ENCODE data around the gene SNU13. TPM values are rescaled to one million over a fixed set of nuclear protein-coding genes. Genes with fewer than 3 reads are reported as not detected.
"Not testable (repeated sequence)": the region's sequence is repeated elsewhere in the genome, so short reads cannot be mapped to it uniquely, and the experiment has no call there.

Gene SNU13
- total RNA-seq, 1 donor from 2014 or later: 143 TPM

GRCh38 chr22:41668971-41669911, 19.4 kb downstream of the SNU13 start:
- peaks cover 33% of the 10 kb centered on the region for H3F3A ChIP-seq (ENCODE audit: low read depth)
- no peaks in the 10 kb centered on the region for H4K20me1 ChIP-seq (ENCODE audit: low read depth)
- H3K4me3 ChIP-seq: no peak overlapping the region
- H3K9ac ChIP-seq: no peak overlapping the region
- no peaks in the 10 kb centered on the region for H3K36me3 ChIP-seq
- H3K4me1 ChIP-seq: peaks cover 8% of the 10 kb centered on the region
- H3K27ac Mint-ChIP-seq: peak overlapping the region; percentile 70
- no peak for DNase-seq (ENCODE audit: low spot score)
- H2AFZ ChIP-seq (replicated peaks): no peak overlapping the region
- peaks cover 5% of the 10 kb centered on the region for H3K36me3 Mint-ChIP-seq
- peaks cover 2% of the 10 kb centered on the region for H3K27me3 Mint-ChIP-seq (ENCODE audit: insufficient read depth, low read depth)
- no peaks in the 10 kb centered on the region for H3K9me3 ChIP-seq (ENCODE audit: low read depth)
- H3K4me1 Mint-ChIP-seq: peaks cover 13% of the 10 kb centered on the region
- no peaks in the 10 kb centered on the region for H3K79me2 ChIP-seq (ENCODE audit: low read depth)
- H3K4me2 ChIP-seq: no peak overlapping the region
- no peaks in the 10 kb centered on the region for H3K27me3 ChIP-seq
- H3K4me3 Mint-ChIP-seq: peak overlapping the region; percentile 60
- no peak overlapping the region for H3K27ac ChIP-seq
- TF ChIP-seq EZH2 (IDR thresholded peaks at IDR 0.05) (no peak), EZH2phosphoT487 (IDR thresholded peaks at IDR 0.05) (no peak)
- TF ChIP-seq, protein P1, sequence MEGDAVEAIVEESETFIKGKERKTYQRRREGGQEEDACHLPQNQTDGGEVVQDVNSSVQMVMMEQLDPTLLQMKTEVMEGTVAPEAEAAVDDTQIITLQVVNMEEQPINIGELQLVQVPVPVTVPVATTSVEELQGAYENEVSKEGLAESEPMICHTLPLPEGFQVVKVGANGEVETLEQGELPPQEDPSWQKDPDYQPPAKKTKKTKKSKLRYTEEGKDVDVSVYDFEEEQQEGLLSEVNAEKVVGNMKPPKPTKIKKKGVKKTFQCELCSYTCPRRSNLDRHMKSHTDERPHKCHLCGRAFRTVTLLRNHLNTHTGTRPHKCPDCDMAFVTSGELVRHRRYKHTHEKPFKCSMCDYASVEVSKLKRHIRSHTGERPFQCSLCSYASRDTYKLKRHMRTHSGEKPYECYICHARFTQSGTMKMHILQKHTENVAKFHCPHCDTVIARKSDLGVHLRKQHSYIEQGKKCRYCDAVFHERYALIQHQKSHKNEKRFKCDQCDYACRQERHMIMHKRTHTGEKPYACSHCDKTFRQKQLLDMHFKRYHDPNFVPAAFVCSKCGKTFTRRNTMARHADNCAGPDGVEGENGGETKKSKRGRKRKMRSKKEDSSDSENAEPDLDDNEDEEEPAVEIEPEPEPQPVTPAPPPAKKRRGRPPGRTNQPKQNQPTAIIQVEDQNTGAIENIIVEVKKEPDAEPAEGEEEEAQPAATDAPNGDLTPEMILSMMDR (IDR thresholded peaks at IDR 0.05): no peak
- no peaks in the 10 kb centered on the region for H3K9me3 Mint-ChIP-seq

DNA sequence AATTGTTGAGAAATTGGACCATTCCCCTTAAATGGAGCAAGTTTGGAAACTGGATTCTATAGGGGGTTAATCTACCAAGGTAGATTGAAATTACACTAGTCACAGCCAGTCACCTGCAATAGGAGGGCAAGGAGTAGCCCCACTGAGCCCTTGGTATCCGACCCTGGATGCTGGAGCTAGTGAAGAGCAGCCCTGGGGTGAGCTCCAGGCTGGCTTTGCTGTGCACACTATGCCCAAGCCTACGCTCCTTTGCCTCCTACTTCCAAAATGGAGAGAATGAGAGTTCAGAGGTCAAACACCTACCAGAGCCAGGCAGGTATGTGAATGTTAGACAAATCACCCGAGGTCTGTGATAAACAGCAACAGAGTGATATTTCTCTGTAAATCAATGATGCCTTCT, 23.7 kb downstream of the SNU13 start:
- H3K4me1 ChIP-seq: peaks cover 8% of the 10 kb centered on the region
- Mint-ChIP-seq H3K9me3 (no peaks in the 10 kb centered on the region), H3K27ac (no peak overlapping the region), H3K4me3 (no peak overlapping the region), H3K27me3 (ENCODE audit: insufficient read depth, low read depth) (peaks cover 2% of the 10 kb centered on the region), H3K36me3 (peaks cover 19% of the 10 kb centered on the region), H3K4me1 (peaks cover 13% of the 10 kb centered on the region)
- H3K27me3 ChIP-seq: no peaks in the 10 kb centered on the region
- H2AFZ ChIP-seq (replicated peaks): no peak overlapping the region
- peaks cover 11% of the 10 kb centered on the region for H3K36me3 ChIP-seq
- no peak overlapping the region for H3K9ac ChIP-seq
- H3K27ac ChIP-seq: peak overlapping the region; percentile 81
- no peak overlapping the region for H3K4me2 ChIP-seq
- peaks cover 72% of the 10 kb centered on the region for H3F3A ChIP-seq (ENCODE audit: low read depth)
- H4K20me1 ChIP-seq (ENCODE audit: low read depth): no peaks in the 10 kb centered on the region
- no peak for DNase-seq (ENCODE audit: low spot score)
- H3K79me2 ChIP-seq (ENCODE audit: low read depth): no peaks in the 10 kb centered on the region
- no peak for TF ChIP-seq EZH2phosphoT487 (IDR thresholded peaks at IDR 0.05)
- no peak for TF ChIP-seq EZH2 (IDR thresholded peaks at IDR 0.05)
- H3K4me3 ChIP-seq: no peak overlapping the region
- H3K9me3 ChIP-seq (ENCODE audit: low read depth): no peaks in the 10 kb centered on the region

DNA sequence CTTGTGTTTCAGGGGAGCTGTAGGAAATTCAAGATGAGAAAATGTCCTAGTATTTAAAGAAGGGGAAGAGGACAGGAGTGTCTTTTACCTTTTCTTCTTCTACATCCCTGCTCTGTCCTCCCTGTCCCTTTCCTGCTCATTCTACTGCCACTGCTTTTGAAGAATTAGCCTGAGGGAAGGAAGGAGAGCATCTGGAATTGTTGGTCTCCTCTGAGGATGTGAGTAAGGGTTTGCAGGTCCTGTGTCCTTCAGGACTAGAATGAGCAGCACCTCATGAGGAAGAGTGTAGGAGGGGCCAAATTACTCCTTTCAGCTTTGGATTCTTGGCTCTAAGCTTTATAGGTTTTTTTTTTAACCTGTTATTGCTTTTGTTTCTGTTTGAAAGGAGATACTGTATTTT, 24.2 kb downstream of the SNU13 start:
- H3K4me3 ChIP-seq: no peak overlapping the region
- H3K9me3 ChIP-seq (ENCODE audit: low read depth): no peaks in the 10 kb centered on the region
- no peak overlapping the region for H3K27ac Mint-ChIP-seq
- peaks cover 11% of the 10 kb centered on the region for H3K36me3 ChIP-seq
- H3K36me3 Mint-ChIP-seq: peaks cover 21% of the 10 kb centered on the region
- peaks cover 72% of the 10 kb centered on the region for H3F3A ChIP-seq (ENCODE audit: low read depth)
- H3K4me1 ChIP-seq: peaks cover 8% of the 10 kb centered on the region
- no peak overlapping the region for H3K4me2 ChIP-seq
- H3K27me3 Mint-ChIP-seq (ENCODE audit: insufficient read depth, low read depth): peaks cover 2% of the 10 kb centered on the region
- H3K4me1 Mint-ChIP-seq: peaks cover 13% of the 10 kb centered on the region
- no peaks in the 10 kb centered on the region for H4K20me1 ChIP-seq (ENCODE audit: low read depth)
- TF ChIP-seq EZH2 (IDR thresholded peaks at IDR 0.05) (no peak), EZH2phosphoT487 (IDR thresholded peaks at IDR 0.05) (no peak)
- TF ChIP-seq, protein P1 (IDR thresholded peaks at IDR 0.05): no peak
- no peaks in the 10 kb centered on the region for H3K27me3 ChIP-seq
- no peaks in the 10 kb centered on the region for H3K9me3 Mint-ChIP-seq
- H3K27ac ChIP-seq: peak overlapping the region; percentile 81
- H3K9ac ChIP-seq: no peak overlapping the region
- no peak overlapping the region for H3K4me3 Mint-ChIP-seq
- no peaks in the 10 kb centered on the region for H3K79me2 ChIP-seq (ENCODE audit: low read depth)
- DNase-seq (ENCODE audit: low spot score): no peak
- H2AFZ ChIP-seq (replicated peaks): no peak overlapping the region

DNA sequence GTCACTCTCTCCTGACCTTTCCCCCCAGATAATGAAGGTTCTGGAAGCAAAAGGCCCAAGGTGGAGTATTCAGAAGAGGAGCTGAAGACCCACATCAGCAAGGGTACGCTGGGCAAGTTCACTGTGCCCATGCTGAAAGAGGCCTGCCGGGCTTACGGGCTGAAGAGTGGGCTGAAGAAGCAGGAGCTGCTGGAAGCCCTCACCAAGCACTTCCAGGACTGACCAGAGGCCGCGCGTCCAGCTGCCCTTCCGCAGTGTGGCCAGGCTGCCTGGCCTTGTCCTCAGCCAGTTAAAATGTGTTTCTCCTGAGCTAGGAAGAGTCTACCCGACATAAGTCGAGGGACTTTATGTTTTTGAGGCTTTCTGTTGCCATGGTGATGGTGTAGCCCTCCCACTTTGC, 25.1 kb downstream of the SNU13 start:
- not testable (repeated sequence) for H3K4me3 ChIP-seq; H3K79me2 ChIP-seq (ENCODE audit: low read depth); H3K4me2 ChIP-seq; H3K9me3 ChIP-seq (ENCODE audit: low read depth); H3K27me3 Mint-ChIP-seq (ENCODE audit: insufficient read depth, low read depth); H3K4me3 Mint-ChIP-seq; H3K27ac ChIP-seq; H3K9ac ChIP-seq; H3K27me3 ChIP-seq; H2AFZ ChIP-seq (replicated peaks); H3K4me1 Mint-ChIP-seq; H4K20me1 ChIP-seq (ENCODE audit: low read depth); H3K4me1 ChIP-seq; H3K9me3 Mint-ChIP-seq; H3K27ac Mint-ChIP-seq; DNase-seq (ENCODE audit: low spot score)
- Histone ChIP-seq H3K36me3 (peaks cover 11% of the 10 kb centered on the region), H3F3A (ENCODE audit: low read depth) (peaks cover 70% of the 10 kb centered on the region)
- peaks cover 21% of the 10 kb centered on the region for H3K36me3 Mint-ChIP-seq

Measured in neural progenitor cell (in vitro differentiated cells).